NK-92 treated with Interleukin-12 subunit alpha and Interleukin-12 subunit beta, amount 100 ng/mL, for 24 hours (cell line): ENCODE results near the gene DYNLT2.

Source experiments
- DNase-seq: peaks from one replicate; lab custom pipeline; 2025; lab: John Stamatoyannopoulos, UW

DYNLT2 gene, protein sequence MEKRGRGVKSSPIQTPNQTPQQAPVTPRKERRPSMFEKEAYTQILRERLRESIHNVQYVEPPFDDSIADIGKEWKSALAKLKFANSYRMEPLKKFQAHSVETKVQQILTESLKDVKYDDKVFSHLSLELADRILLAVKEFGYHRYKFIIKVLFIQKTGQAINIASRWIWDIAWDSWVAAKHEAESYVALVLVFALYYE

DNA sequence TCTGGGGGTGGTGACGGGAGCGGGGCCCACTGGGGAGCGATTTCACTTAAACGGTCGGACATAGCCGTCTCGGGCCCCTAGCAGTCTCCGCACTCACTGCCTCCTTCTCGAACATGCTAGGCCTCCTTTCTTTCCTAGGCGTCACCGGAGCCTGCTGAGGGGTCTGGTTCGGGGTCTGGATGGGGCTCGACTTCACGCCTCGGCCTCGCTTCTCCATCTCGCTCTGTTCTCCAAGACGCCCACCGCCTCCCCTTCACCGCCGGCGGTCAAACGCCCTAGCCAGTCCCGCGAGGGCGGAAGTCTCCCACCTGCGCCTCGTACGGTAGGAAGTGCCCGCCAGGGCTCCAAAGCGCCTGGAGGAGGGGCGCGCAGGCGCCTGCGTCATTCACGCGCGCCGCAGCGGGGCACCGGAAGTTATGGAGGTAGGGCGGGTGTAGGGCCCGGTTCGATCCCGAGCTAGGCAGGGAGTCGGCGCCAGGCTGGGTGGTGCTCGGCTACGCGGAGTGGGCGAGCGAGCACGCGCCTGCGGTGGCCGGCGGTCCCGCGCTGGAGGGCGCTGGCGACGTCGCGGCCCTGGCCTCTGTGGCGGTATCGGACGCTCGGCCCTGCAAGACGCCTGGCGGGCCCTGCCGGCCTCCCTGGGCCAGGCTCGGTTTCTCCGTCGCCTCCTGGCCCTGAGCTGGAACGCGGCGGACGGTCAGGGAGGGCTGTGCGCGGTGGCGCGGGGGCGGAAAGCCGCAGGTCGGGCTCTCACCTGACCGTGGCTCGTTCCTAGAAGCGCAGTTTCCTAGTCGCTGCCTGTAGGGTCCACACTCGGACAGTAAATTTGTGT lies at the start of gene DYNLT2, which contains the start of gene ERMARD:
Gene DYNLT2 (minus strand): TSS at position 331 of the 832 bp plus-strand sequence. CDS start 114 bp downstream, at position 217.
Gene ERMARD (plus strand): TSS at position 381 of the 832 bp plus-strand sequence. CDS start 36 bp downstream, at position 417.
- peak; percentile 87 for DNase-seq

DNA sequence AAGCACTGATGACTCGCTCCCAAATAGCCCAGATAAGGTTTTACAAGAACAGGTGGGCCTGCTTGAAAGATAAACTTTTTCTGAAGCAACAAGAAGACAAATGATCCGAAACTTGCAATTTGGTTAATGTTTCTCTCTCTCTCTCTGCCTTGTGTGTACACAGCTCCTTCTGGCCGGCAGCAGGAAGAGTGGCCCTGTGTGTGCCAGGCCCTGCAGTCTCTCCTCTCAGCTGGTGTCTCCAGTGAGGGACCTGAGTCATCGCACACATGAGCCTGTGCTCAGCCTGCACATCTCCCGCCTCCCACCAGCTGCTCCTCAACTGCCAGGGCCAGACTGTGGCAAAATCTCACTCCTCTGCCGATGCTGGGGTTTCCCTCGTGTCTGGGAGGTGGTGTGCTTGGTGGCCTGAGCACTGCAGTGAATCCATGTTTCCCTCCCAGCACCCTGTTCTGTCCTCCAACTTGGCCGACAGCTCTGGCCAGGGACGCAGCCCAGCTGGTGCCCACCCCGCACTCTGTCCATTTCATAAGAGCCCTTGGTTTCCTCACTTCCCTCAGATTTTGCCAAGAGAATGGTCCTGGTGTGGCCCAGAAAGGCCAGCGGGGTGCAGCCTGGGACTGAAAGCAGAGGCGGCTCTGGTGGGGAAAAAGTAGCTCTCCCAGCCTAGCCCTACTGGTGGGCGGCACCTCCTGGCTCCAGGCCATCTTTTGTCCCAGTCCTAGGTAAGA lies 49.5 kb upstream of the DYNLT2 start:
- DNase-seq = no peak

DNA sequence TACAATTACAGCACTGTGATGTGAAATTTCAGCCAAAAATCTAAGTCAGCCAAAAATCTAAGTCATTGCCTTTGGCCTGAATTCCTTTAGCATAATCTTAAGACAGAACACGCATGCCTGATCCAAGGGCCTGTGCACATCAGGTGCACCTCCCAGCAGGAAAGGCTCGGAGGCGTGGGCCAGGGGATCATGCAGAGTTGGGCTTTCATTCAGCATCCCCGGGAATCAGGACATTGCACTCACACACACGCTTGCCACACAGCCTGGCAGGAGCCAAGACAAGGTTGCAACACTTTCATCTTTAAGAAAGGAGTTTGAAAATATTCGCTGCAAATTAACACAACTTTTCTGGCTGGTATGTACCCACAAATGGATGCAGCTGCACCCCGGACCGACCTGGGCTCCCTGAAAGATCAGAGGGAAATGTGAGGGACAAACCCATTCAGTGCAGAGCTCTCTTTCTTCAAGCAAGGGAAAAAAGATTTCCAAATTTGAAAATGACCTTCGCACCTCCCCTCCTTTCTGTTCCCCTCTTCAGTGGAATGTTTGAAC lies 48.8 kb upstream of the DYNLT2 start:
- DNase-seq = no peak

DNA sequence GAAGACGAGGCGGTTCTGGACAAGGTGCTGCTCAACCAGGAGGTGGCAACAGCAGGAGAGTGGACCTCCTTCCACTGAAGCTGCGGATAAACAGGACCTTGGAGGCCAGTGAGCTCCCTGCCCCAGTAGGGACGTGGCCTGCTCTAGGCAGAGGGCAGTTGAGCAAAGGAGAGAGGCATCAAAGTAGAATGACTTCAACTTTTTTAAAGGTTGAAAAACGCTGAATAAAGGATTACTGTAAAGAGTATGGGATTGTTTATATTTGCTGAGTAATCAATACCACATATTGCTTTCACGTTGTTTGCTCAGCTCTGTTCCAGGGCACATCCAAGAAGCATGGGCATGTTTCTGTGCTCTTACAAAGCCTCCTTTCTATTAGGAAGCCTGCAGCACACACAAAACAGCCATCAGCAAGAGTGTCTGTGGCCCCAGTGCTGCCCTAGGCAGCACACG lies 48.1 kb upstream of the DYNLT2 start:
- DNase-seq = no peak

DNA sequence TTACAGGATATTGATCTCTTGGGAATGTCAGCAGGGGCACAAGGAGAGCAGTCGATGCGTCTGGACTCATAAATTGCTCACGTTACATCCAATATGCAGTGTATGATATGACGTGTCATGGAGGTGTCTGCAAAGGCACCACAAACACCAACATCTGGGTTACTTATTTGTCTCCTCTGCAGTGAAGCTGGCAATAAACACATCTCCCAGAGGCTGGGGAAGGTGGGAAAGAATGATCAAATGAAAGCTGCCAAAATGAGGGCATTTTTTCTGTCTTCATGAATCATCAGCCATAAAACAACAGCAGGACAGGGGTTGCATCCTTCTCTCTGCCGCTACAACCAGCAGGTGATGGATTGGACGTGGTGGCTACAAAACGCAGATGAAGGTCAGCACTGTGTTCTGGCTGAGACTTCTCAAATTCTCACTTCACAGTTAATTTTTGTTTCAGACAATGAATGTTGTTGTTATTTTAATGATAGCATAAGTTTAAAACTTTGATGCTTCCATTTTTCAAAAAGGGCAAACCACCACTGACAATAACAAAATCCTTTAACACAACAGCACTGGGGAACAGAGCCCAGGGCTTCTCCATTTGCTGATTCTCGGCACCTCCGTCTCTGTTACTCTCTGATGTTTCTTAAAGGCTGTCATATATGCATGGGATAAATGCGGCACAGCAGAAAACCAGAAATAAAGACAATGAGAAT lies 47.5 kb upstream of the DYNLT2 start:
- no peak for DNase-seq

DNA sequence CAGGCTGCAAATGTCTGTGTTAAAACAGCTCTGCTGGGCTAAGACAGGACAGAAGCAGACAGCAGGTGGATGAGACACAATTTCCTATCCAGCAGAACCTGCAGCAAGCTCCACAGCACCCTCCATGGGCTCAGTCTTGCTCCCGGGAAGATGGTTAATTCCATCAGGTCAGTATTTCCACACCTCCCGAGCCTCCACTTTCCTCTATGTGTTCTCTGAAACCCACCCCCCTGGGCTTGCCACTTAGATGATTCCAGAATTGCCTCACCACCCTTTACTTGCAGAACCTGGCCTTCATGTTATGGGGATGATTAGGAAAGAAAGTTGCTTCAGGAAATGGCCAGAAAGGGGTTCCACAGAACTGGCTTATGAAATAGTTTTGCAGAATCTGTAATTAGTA lies 43.8 kb upstream of the DYNLT2 start:
- DNase-seq = no peak

DNA sequence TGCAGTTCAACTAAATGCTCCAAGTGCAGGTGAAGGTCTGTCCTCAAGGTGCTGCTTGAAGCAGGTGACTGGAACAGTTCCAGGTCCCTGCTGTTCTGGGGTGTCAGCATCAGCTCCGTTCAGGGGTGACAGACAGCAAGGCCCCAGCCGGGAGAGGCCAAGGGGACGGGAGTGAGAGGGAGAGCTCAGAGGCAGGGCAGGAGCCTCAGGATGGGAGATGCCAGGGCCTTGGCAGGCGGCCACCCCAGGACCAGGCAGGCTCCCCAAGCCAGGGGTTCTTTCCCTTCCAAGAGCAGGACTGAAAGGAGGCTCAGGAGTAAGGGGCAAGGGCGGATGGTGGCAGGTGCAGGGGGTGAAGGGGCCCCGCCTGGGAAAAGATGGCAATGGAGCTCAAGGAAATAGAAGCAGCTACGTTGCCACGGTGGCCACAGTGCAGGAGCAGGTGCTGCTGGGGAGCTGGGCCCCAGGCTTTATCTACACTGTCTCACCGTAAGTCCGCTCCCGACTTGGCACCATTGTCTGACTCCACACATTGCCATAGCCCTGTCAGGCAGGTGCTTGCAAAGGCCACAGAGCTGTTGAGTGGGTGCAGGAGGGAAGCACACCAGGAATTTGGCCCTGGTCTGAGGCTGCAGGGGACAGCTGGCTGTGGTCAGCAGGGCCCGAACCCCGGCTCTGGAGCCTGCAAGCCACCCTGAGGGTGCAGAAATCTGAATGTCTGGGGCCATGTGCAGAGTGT lies 43.1 kb upstream of the DYNLT2 start:
- no peak for DNase-seq

DNA sequence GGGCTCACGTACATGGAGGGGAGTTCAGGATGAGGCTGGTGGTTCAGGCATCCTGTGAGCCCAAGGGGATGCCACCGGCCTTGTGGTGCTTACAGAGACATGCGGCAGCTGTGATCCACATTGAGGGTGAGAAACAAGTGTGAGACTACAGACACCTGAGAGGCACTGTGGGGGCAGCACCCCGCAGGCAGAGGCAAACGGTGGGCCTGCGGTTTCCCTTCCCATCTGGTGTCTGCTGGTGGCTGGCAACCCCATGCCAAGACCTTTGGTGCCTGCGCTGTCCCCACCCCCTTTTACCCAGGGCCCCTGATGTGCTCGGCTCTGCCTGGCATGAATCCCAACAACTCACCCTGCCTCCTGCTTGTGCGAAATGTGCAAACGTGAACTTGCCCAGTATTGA lies 42.0 kb upstream of the DYNLT2 start:
- no peak for DNase-seq

DNA sequence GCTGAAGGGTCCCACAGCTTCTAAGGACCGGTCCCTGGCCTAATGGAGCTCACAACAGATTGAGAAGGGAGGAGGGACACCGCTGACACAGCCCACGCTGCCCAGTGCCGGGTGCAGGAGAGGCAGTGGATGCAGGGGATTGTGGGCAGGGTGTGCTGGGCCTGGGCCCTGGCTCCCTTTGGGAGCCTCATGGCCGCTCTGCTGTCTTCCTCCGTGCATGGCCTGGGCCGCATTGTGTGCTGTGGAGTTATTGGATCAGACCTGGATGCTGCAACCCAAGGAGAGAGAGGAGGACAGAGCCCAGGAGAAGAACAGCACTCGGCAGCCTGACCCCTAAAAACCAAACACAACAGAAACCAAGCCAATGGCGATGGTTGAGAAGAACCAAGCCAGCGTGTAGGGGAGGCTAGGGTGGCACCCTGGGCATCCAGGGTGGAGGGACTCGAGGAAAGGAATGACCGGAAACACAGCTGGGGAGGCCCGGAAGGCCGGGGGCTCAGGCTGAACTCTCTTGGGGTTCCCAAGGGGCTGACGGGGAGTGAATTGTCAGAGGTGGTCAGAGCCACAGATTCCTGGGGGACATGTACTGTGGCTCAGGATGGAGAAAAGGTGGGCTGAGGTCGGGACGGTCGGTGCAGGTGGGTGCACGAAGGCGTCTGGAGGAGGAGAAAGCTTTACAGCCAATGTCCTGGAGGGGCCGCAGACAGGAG lies 41.1 kb upstream of the DYNLT2 start:
- no peak for DNase-seq

DNA sequence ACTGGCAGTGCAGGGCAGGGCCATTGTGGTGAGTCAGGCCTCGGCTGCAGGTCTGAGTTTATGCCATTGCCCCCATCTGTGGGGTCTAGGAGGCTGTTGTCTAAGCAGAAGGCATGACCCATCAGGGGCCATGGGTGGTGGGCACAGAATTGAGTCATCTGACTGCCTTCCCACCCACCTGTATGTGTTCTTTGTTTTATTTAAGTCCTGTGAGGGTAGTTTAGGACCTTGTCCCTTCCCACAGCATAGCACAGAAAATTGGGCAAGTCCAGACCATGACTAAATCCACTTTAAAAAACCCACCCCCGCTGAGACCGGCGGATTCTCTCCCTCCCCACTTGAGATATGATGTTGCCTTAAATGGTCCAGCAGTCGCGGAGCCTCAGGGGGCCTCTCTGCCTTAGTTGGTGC lies 40.4 kb upstream of the DYNLT2 start:
- DNase-seq = no peak

DNA sequence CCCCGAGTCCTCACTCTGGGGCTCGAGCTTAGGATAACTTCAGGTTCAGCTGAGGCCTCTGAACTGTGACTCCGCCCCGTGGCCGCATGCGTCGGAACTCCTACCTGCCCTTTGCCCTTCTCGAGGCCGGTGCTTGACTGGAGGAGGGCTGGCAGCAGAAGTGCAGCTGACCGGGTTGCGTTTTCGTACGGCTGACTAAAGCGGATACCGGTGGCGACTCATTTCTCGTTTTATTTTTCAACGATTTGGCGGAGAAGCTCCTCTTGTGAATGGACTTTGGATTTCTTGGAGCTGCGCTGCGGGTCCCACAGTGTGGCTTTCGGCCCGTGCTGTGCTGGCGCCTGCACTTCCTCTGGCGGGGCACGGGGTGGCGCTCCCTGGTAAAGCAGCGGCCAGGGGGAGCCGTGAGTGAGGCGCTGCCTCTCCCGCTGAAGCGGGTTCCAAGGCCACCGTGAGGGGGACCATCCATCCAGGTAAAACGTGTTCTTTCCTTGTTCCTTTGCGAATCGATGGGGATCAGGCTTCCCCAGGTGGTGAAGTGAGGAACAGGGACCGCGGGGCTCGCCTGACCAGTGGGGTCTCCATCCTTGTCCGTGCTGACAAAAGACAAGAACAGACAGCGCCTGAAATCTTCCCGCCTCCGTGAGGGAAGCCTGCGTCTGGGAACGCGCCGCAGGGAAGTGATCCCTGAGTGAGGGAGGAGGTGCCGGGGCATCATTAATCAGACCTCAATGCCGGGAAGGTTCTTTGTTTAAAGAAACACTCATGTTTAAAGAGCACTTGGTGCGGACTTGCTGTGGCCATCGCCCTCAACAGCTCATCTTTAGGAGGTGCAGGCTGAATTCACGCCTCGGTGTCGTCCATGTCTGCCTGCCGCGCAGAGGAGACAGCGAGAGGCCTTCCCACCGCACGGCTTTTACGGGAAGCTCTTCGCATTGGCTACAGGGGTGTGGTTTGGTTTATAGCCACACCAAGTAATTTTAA lies 38.9 kb upstream of the DYNLT2 start:
- no peak for DNase-seq

DNA sequence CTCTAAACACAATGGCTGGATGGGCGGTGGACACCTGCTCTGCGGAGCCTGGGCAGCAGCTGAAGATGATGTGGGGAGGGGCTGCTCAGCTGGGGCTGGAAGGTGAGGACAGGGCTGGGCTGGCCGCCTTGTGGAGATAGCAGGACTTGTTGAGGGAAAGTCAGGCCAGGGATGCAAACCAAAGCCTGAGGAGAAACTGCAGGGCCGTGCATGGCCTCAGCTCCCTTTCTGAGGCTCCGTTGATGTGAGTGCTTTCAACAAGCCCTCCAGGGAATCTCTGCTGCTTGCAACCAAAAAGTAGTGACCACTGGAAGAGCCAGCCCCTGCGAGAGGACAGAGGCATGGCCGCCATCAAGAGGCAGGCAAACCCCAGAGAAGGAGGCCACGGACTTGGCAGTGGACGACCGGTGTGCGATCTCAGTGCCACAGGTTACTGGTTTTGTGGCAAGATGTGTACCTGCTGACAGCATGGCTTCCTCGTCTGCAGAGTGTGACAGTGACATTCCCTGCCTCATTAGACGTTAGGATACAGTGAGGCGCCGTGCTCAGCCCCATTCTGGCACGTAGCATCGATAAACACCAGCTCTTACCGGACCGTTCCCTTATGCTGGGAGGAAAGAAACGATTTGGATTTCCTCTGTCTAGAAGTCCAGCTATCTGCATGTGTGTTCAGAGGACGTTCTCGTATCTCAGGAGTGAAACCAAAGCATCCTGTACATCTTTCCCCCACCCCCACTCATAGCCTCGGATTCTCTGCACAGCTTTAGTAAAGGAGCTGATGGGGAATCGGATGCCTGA lies 38.0 kb upstream of the DYNLT2 start:
- no peak for DNase-seq

DNA sequence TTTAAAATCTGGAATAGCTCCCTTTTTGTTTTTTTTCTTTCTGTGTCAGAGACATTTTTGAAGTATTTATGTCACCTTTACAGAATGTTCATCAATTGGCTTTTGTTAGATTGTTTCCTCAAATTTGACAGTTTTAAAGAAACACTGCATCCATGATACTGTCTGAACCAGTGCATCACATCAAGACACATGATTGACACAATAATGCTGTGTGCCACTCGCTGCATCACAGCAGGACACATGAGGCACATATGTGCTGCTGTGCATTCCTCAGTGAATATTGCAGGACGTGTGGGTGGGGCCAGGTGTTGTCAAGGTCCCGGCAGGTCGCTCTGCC lies 37.4 kb upstream of the DYNLT2 start:
- DNase-seq = no peak

DNA sequence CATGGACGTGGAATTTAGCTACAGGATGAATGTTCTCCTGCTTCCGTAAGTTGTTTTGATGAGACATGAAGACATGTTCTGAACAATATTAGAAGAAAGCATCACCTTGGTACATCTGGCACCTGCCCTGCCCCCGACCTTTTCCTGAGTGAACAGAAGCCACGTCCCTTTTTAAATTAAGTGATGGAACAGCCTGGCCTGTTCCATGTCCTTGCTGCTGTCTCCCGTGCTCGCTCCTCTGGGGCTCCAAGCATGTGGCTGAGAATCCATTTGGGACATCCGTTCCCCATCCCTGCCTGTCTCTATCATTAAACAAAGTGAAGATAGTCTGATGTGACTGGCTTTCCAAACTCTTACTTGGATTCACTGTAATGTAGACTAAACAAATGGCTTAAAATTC lies 36.4 kb upstream of the DYNLT2 start:
- DNase-seq = no peak

DNA sequence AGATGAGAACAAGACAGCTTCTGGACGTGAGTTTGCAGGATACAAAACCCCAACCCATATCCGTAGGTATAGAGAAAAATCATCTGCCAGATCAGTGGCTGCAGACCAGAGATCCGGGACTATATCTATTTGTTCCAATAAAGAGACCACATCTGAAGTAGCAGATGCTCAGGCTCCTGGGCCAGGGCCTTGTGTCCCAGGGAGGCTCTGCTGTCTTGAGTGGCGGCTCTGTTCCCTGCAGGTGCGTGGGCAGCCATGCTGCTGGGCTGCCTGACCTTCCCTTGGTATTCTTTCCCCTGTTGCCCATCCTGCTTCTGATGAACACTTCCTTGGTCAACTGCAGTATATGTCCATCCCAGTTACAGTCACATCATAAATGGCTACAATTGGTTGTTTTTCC lies 35.0 kb upstream of the DYNLT2 start:
- DNase-seq = no peak

DNA sequence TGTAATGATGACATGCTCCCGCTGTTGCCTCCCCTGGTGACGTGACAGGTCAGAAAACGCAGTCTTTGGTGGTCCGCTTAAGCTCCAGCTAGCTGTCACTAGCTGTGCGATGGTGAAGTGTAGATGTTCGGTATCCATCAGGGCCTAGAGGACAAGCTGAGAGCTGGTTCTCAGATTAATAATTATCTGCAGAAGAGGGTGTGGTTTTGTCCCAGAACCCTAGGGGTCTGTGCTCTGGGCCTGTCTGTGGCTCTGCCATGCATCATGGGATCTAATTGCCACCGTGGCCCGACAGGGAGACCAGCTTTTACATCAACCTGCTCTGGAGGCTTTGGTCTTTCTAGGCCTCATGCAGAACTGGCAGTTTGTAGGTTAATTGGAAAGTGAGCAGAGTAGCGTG lies 34.2 kb upstream of the DYNLT2 start:
- DNase-seq = no peak

DNA sequence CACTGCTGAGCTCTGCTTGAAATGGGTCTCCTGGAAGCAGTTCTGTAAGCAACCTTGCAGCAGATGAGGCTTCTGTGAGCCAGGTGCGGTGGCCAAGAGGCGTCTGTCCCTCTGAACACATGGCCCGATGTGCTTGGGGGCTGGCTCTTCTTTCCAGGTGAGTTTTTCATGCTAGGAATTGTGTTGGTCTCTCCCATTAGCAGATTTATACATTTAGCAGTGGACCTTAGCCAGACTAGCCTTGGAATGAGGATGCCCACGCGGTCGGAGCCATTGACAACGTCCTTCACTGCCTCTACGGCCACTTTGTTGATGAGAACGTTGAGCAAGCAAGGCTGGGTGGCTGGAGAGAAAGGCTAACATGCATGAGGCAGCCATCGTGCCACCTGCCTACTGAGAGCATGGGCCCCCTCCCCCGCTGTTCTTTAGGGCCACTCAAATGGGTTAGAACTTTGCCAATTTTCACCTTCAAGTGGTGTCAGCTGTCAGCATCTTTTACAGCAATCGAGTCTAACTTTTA lies 33.5 kb upstream of the DYNLT2 start:
- no peak for DNase-seq
